ENCODE data around the gene CORT.

GRCh38 chr1:10401281-10401680, 48.5 kb upstream of the CORT start:
- TF ChIP-seq CTCF (IDR thresholded peaks at IDR 0.05; ENCODE audit: low read length) (no peak), EZH2 (optimal IDR thresholded peaks at IDR 0.05; ENCODE audit: low read depth, low read length) (no peak), EZH2phosphoT487 (IDR thresholded peaks at IDR 0.05; ENCODE audit: low read length) (no peak)
